ENCODE measurements around the gene RRM1.

Gene RRM1

GRCh38 chr11:4187055-4187988, 92.7 kb downstream of the RRM1 start:
- DNase-seq (ENCODE audit: low read depth) = peak; percentile 91
